Measurements from ENCODE around the gene PLEKHM1. TPM values are rescaled to one million over a fixed set of nuclear protein-coding genes. Genes with fewer than 3 reads are reported as not detected.

Gene PLEKHM1
- total and polyA plus RNA-seq, 2 of the 13 experiments (the other 11 are each of a cell fraction or from before 2014, with no cell fraction given) = 7.6 to 13.5 TPM

DNA sequence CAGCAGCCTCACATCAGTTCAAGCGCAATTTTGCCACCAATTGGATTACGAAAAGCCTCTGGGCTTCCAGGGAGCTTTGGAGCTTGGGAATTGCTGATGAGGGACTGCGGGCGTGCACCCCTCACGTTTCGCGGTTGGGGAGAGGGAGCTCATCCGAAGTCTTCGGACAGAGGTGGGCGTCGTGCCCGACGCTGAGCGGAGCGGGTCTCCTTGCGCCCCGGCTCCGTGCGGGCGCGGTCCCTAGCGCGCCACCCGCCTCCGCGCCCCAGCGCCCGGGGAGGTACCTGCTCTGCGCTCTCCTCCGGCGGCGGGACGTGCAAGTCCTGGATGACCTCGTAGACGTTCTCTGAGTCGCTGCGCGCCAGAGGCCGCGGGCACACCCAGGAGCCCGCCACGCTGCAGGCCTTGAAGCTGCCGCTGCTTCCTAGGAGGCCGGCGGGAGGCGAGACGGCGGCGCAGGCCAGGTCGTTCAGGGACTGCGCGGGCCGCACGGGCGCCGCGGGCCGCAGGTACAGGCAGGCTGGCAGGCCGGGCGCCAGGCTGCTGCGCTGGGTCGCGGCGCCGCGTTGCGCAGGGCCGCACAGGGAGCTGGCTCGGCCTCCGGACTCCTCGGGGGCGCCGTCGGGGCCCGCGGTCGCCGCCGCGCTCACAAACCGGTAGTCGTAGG is 61.0 kb downstream of the PLEKHM1 start (continued):
- TF ChIP-seq, protein P1, sequence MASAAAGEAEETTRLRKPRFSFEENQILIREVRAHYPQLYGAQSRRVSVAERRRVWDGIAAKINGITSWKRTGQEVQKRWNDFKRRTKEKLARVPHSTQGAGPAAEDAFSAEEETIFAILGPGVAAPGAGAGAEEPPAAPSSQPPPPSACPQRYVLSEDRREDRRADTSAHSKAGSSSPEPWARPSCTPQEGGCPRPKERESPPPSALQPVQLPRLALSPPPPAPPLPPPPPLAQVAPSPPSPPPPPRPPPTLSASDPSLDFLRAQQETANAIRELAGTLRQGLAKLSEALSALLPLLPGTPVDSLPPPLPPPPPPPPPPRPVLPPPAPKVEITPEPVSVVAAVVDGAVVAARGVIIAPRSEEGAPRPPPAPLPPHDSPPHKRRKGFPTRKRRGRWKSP (CRISPR knock-in tag; IDR thresholded peaks at IDR 0.05) = peak; percentile 75; the same call in 1 of the 2 replicates
- no peak for TF ChIP-seq SMAD1 (CRISPR knock-in tag; IDR thresholded peaks at IDR 0.05; ENCODE audit: borderline replicate concordance, low read depth)
- no peak for TF ChIP-seq IRF2 (CRISPR knock-in tag; IDR thresholded peaks at IDR 0.05)
- TF ChIP-seq MATR3 (CRISPR knock-in tag; IDR thresholded peaks at IDR 0.05) = no peak
- TF ChIP-seq XBP1 (CRISPR knock-in tag; IDR thresholded peaks at IDR 0.05) = no peak
- TF ChIP-seq, protein P2, sequence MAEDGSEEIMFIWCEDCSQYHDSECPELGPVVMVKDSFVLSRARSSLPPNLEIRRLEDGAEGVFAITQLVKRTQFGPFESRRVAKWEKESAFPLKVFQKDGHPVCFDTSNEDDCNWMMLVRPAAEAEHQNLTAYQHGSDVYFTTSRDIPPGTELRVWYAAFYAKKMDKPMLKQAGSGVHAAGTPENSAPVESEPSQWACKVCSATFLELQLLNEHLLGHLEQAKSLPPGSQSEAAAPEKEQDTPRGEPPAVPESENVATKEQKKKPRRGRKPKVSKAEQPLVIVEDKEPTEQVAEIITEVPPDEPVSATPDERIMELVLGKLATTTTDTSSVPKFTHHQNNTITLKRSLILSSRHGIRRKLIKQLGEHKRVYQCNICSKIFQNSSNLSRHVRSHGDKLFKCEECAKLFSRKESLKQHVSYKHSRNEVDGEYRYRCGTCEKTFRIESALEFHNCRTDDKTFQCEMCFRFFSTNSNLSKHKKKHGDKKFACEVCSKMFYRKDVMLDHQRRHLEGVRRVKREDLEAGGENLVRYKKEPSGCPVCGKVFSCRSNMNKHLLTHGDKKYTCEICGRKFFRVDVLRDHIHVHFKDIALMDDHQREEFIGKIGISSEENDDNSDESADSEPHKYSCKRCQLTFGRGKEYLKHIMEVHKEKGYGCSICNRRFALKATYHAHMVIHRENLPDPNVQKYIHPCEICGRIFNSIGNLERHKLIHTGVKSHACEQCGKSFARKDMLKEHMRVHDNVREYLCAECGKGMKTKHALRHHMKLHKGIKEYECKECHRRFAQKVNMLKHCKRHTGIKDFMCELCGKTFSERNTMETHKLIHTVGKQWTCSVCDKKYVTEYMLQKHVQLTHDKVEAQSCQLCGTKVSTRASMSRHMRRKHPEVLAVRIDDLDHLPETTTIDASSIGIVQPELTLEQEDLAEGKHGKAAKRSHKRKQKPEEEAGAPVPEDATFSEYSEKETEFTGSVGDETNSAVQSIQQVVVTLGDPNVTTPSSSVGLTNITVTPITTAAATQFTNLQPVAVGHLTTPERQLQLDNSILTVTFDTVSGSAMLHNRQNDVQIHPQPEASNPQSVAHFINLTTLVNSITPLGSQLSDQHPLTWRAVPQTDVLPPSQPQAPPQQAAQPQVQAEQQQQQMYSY (CRISPR knock-in tag; IDR thresholded peaks at IDR 0.05) = no peak
- no peak for TF ChIP-seq NFATC3 (CRISPR knock-in tag; IDR thresholded peaks at IDR 0.05)
- no peak for TF ChIP-seq ATM (IDR thresholded peaks at IDR 0.05; ENCODE audit: borderline replicate concordance)
- TF ChIP-seq, protein P3, sequence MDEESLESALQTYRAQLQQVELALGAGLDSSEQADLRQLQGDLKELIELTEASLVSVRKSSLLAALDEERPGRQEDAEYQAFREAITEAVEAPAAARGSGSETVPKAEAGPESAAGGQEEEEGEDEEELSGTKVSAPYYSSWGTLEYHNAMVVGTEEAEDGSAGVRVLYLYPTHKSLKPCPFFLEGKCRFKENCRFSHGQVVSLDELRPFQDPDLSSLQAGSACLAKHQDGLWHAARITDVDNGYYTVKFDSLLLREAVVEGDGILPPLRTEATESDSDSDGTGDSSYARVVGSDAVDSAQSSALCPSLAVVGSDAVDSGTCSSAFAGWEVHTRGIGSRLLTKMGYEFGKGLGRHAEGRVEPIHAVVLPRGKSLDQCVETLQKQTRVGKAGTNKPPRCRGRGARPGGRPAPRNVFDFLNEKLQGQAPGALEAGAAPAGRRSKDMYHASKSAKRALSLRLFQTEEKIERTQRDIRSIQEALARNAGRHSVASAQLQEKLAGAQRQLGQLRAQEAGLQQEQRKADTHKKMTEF (CRISPR knock-in tag; IDR thresholded peaks at IDR 0.05) = 0 out of 2 replicates have a peak, but pooled peaks have one; percentile 28
- TF ChIP-seq, protein P4, sequence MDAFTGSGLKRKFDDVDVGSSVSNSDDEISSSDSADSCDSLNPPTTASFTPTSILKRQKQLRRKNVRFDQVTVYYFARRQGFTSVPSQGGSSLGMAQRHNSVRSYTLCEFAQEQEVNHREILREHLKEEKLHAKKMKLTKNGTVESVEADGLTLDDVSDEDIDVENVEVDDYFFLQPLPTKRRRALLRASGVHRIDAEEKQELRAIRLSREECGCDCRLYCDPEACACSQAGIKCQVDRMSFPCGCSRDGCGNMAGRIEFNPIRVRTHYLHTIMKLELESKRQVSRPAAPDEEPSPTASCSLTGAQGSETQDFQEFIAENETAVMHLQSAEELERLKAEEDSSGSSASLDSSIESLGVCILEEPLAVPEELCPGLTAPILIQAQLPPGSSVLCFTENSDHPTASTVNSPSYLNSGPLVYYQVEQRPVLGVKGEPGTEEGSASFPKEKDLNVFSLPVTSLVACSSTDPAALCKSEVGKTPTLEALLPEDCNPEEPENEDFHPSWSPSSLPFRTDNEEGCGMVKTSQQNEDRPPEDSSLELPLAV (CRISPR knock-in tag; conservative IDR thresholded peaks at IDR 0.05; ENCODE audit: low read depth) = no peak
- TF ChIP-seq RBAK (CRISPR knock-in tag; IDR thresholded peaks at IDR 0.05) = no peak
- no peak for TF ChIP-seq SP1 (IDR thresholded peaks at IDR 0.05)
- no peak for TF ChIP-seq SP1 (CRISPR knock-in tag; IDR thresholded peaks at IDR 0.05)
- TF ChIP-seq HNRNPLL (IDR thresholded peaks at IDR 0.05; ENCODE audit: low read depth, low read length, poor library complexity, severe bottlenecking) = peak; percentile 76
- no peak for TF ChIP-seq ZFP90 (CRISPR knock-in tag; IDR thresholded peaks at IDR 0.05; ENCODE audit: borderline replicate concordance)
- TF ChIP-seq CC2D1A (CRISPR knock-in tag; IDR thresholded peaks at IDR 0.05) = no peak
